BE2C (cell line): ENCODE measurements around the gene THSD4.

Experiments
- DNase-seq: peaks from one replicate; pipeline ENCODE4 v3.0.0-alpha.2; 2020
- H3K27me3 ChIP-seq: fragments of 250-450 bp; sonication (Bioruptor Pico); 2 replicates; pipeline ENCODE4 v1.5.1; 2020; ENCODE audit warnings: mild to moderate bottlenecking
- H3K36me3 ChIP-seq: fragments of 250-450 bp; sonication (Bioruptor Pico); 2 replicates; pipeline ENCODE4 v1.5.1; 2020; ENCODE audit warnings: mild to moderate bottlenecking
- H3K4me1 ChIP-seq: fragments of 250-450 bp; sonication (Bioruptor Pico); 2 replicates; pipeline ENCODE4 v1.5.1; 2020
- H3K4me3 ChIP-seq: 2 replicates; pipeline ENCODE4 v1.5.1; 2011; ENCODE audit warnings: low read depth, low read length
- H3K9me3 ChIP-seq: fragments of 250-450 bp; sonication (Bioruptor Pico); 2 replicates; pipeline ENCODE4 v1.5.1; 2020
- TF ChIP-seq, protein P1 (sequence below): IDR thresholded peaks from 2 replicates; pipeline ENCODE4 v1.5.1; 2012; ENCODE audit warnings: mild to moderate bottlenecking, low read depth, low read length

THSD4 gene

DNA sequence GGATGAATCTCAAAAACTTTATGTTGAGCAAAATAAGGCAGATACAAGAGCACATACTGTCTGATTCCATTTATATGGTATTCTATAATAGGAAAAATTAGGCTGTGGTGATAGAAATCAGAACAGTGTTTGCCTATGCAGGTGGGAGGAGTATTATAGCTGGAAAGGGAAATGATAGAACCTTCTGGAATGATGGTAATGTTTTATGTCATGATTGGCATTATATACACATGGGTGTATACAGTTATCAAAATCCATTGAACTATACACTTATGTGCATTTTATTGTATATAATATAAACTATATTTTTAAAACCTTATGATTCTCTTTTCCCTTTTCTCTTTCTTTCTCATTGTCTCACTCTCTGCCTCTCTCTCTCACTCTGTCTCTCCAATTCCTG lies 156.1 kb downstream of the THSD4 start:
- no peak for DNase-seq

DNA sequence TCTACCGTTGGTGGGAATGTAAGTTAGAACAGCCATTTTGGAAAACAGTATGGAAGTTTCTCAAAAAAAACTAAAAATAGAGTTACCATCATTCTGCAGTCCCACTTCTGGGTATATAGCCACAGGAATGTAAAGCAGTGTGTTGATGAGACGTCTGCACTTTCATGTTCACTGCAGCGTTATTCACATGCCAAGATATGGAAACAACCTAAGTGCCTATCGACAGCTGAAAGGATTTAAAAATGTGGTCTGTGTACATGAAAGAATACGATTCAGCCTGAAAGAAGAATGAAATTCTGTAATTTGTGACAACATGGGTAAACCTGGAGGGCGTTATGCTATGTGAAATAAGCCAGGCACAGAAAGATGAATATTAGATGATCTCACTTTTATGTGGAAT lies 157.7 kb downstream of the THSD4 start:
- Histone ChIP-seq H3K4me3 (no peak overlapping the region), H3K4me1 (no peaks in the 10 kb centered on the region)
- TF ChIP-seq, protein P1, sequence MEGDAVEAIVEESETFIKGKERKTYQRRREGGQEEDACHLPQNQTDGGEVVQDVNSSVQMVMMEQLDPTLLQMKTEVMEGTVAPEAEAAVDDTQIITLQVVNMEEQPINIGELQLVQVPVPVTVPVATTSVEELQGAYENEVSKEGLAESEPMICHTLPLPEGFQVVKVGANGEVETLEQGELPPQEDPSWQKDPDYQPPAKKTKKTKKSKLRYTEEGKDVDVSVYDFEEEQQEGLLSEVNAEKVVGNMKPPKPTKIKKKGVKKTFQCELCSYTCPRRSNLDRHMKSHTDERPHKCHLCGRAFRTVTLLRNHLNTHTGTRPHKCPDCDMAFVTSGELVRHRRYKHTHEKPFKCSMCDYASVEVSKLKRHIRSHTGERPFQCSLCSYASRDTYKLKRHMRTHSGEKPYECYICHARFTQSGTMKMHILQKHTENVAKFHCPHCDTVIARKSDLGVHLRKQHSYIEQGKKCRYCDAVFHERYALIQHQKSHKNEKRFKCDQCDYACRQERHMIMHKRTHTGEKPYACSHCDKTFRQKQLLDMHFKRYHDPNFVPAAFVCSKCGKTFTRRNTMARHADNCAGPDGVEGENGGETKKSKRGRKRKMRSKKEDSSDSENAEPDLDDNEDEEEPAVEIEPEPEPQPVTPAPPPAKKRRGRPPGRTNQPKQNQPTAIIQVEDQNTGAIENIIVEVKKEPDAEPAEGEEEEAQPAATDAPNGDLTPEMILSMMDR, result no peak

More for the DNA sequence above, 156.1 kb downstream of the THSD4 start:
- no peaks in the 10 kb centered on the region for H3K4me1 ChIP-seq
- no peaks in the 10 kb centered on the region for H3K27me3 ChIP-seq
- H3K9me3 ChIP-seq, result no peaks in the 10 kb centered on the region
- H3K4me3 ChIP-seq, result no peak overlapping the region
- no peaks in the 10 kb centered on the region for H3K36me3 ChIP-seq
- TF ChIP-seq, protein P1, result no peak

GRCh38 chr15:71273731-71274447 lies 158.6 kb downstream of the THSD4 start:
- no peaks in the 10 kb centered on the region for H3K36me3 ChIP-seq
- no peak overlapping the region for H3K4me3 ChIP-seq
- TF ChIP-seq, protein P1, result no peak
- no peaks in the 10 kb centered on the region for H3K27me3 ChIP-seq
- H3K9me3 ChIP-seq, result no peaks in the 10 kb centered on the region
- no peaks in the 10 kb centered on the region for H3K4me1 ChIP-seq
- no peak for DNase-seq

More for the DNA sequence above, 157.7 kb downstream of the THSD4 start:
- Histone ChIP-seq H3K36me3 (no peaks in the 10 kb centered on the region), H3K9me3 (no peaks in the 10 kb centered on the region), H3K27me3 (no peaks in the 10 kb centered on the region)
- no peak for DNase-seq

DNA sequence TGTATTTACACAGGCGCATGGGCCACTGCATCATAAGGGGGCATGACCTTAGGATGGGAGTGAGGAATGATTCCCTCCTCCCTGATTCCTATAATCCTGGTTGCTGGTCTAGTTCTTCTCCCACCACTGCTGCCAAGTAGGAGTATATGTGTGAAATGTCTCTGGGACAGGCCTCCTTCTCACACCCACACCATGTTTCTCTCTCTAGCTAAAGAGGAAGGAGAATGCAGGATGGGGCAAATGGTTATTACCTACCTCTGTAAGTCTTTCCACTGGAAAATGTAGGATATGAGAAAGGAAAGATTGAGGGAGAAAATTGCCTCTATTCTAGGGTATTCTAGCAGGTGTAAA lies 159.2 kb downstream of the THSD4 start:
- Histone ChIP-seq H3K4me3 (no peak overlapping the region), H3K4me1 (peaks cover 3% of the 10 kb centered on the region; the same call in 1 of the 2 replicates), H3K36me3 (no peaks in the 10 kb centered on the region), H3K27me3 (no peaks in the 10 kb centered on the region), H3K9me3 (no peaks in the 10 kb centered on the region)
- no peak for DNase-seq
- TF ChIP-seq, protein P1, result no peak

DNA sequence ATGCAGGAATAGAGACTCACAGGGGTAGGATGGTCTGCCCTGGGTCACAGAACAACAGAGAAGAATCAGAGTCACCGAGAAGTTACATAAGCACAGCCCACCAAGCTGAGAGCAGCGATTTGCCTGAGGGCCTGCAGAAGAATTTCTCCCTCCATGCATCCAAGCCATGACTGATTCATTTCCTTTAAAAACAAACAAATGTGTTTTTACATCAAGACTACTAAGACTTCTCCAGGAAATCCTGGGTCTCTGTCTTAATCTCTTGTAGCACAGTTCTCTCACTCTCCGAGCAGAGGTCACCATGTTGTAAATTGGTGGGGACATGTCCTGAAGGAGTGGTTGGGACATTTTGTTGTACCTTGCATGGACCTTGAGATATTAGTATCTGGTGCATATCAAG lies 159.8 kb downstream of the THSD4 start:
- Histone ChIP-seq H3K4me1 (peaks cover 3% of the 10 kb centered on the region; the same call in 1 of the 2 replicates), H3K36me3 (no peaks in the 10 kb centered on the region), H3K27me3 (no peaks in the 10 kb centered on the region), H3K4me3 (no peak overlapping the region), H3K9me3 (no peaks in the 10 kb centered on the region)
- TF ChIP-seq, protein P1, result no peak
- no peak for DNase-seq

DNA sequence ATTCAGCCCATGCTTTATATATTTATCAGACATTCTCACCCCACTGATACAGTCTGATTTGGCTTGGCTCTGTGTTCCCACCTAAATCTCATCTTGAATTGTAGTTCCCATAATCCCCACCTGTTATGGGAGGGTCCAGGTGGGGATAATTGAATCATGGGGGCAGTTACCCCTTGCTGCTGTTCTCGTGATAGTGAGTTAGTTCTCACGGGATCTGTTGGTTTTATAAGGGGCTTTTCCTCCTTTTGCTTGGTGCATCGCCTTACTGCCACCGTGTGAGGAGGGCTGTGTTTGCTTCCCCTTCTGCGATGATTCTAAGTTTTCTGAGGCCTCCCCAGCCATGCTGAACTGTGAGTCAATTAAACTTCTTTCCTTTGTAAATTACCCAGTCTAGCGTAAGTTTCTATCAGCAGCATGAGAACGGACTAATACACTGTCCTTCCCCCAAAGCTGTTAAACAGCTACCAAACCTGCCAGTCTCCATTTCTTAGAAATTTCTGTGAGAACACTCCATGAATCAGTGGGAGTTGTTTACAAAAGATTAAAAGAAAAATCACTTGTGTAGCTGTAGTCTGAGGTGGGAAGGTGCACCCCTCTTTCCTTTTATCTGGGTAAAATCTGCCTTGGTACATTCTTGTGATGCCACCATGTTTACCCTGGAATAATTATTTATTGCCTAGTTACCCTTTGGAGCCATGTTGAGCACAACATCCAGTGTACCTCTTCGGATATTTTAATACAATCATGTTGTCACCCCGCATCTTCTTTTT lies 160.5 kb downstream of the THSD4 start:
- TF ChIP-seq, protein P1, result no peak
- H3K9me3 ChIP-seq, result no peaks in the 10 kb centered on the region
- H3K4me3 ChIP-seq, result no peak overlapping the region
- H3K36me3 ChIP-seq, result no peaks in the 10 kb centered on the region
- DNase-seq, result no peak
- peaks cover 3% of the 10 kb centered on the region; the same call in 1 of the 2 replicates for H3K4me1 ChIP-seq
- no peaks in the 10 kb centered on the region for H3K27me3 ChIP-seq
